ENCODE measurements around the gene UXS1. TPM values are rescaled to one million over a fixed set of nuclear protein-coding genes. Genes with fewer than 3 reads are reported as not detected.
"Not testable (repeated sequence)": the region's sequence is repeated elsewhere in the genome, so short reads cannot be mapped to it uniquely, and the experiment has no call there.

The UXS1 gene
- total RNA-seq: 22.8 and 31.5 TPM in 2 replicates

GRCh38 chr2:106193977-106194778 lies at the start of gene UXS1:
Gene UXS1 (minus strand): TSS chr2:106194301. CDS start chr2:106194241, 60 bp downstream.
- peak within 1 kb of the TSS; percentile 94 for H3K4me3 ChIP-seq (ENCODE audit: insufficient read depth, low read length)
- peak within 1 kb of the TSS; percentile 83 for H3K4me2 ChIP-seq (ENCODE audit: insufficient read depth, low read length)
- peaks cover 22% of the 10 kb centered on the region for H3K4me1 ChIP-seq (ENCODE audit: insufficient read depth, low read length)
- H3K9me3 ChIP-seq (ENCODE audit: low read depth, low read length): no peaks in the 10 kb centered on the region
- H3K27me3 ChIP-seq (ENCODE audit: insufficient read depth, low read length): no peaks in the 10 kb centered on the region
- TF ChIP-seq CTCF (IDR thresholded peaks at IDR 0.05; ENCODE audit: extremely low read depth, low read depth, low read length): no peak
- peaks cover 10% of the 10 kb centered on the region for H4K20me1 ChIP-seq (ENCODE audit: insufficient read depth, low read length)
- H3K36me3 ChIP-seq (ENCODE audit: insufficient read depth, low read length): no peaks in the 10 kb centered on the region
- peak within 1 kb of the TSS; percentile 92 for H2AFZ ChIP-seq (ENCODE audit: low read length)
- H3K79me2 ChIP-seq (ENCODE audit: insufficient read depth, low read length): peaks cover 34% of the 10 kb centered on the region
- peak; percentile 99 for DNase-seq (ENCODE audit: insufficient read length, low spot score, missing footprints)
- peak within 1 kb of the TSS; percentile 61 for H3K27ac ChIP-seq (ENCODE audit: low read depth, low read length)

GRCh38 chr2:106239491-106239890 lies 45.4 kb upstream of the UXS1 start:
- H3K4me2 ChIP-seq (ENCODE audit: insufficient read depth, low read length); H3K4me1 ChIP-seq (ENCODE audit: insufficient read depth, low read length); H4K20me1 ChIP-seq (ENCODE audit: insufficient read depth, low read length); H2AFZ ChIP-seq (ENCODE audit: low read length); H3K79me2 ChIP-seq (ENCODE audit: insufficient read depth, low read length); H3K27me3 ChIP-seq (ENCODE audit: insufficient read depth, low read length); H3K27ac ChIP-seq (ENCODE audit: low read depth, low read length); H3K9me3 ChIP-seq (ENCODE audit: low read depth, low read length); H3K4me3 ChIP-seq (ENCODE audit: insufficient read depth, low read length); DNase-seq (ENCODE audit: insufficient read length, low spot score, missing footprints); H3K36me3 ChIP-seq (ENCODE audit: insufficient read depth, low read length): not testable (repeated sequence)

GRCh38 chr2:106235392-106235791 lies 41.3 kb upstream of the UXS1 start:
- not testable (repeated sequence) for H3K4me1 ChIP-seq (ENCODE audit: insufficient read depth, low read length); H2AFZ ChIP-seq (ENCODE audit: low read length); H3K4me2 ChIP-seq (ENCODE audit: insufficient read depth, low read length); H3K4me3 ChIP-seq (ENCODE audit: insufficient read depth, low read length); H3K79me2 ChIP-seq (ENCODE audit: insufficient read depth, low read length); H4K20me1 ChIP-seq (ENCODE audit: insufficient read depth, low read length); H3K27me3 ChIP-seq (ENCODE audit: insufficient read depth, low read length); H3K9me3 ChIP-seq (ENCODE audit: low read depth, low read length); DNase-seq (ENCODE audit: insufficient read length, low spot score, missing footprints); H3K27ac ChIP-seq (ENCODE audit: low read depth, low read length); H3K36me3 ChIP-seq (ENCODE audit: insufficient read depth, low read length)

- H3K9me3 ChIP-seq (ENCODE audit: low read depth, low read length): no peaks in the 10 kb centered on the region
- H3K27me3 ChIP-seq (ENCODE audit: insufficient read depth, low read length): no peaks in the 10 kb centered on the region
- H3K4me2 ChIP-seq (ENCODE audit: insufficient read depth, low read length): no peak overlapping the region
- no peaks in the 10 kb centered on the region for H3K36me3 ChIP-seq (ENCODE audit: insufficient read depth, low read length)
- no peak overlapping the region for H3K4me3 ChIP-seq (ENCODE audit: insufficient read depth, low read length)
- TF ChIP-seq CTCF (IDR thresholded peaks at IDR 0.05; ENCODE audit: extremely low read depth, low read depth, low read length): no peak
- no peak overlapping the region for H3K27ac ChIP-seq (ENCODE audit: low read depth, low read length)
- no peak overlapping the region for H2AFZ ChIP-seq (ENCODE audit: low read length)
- no peaks in the 10 kb centered on the region for H3K79me2 ChIP-seq (ENCODE audit: insufficient read depth, low read length)
- no peaks in the 10 kb centered on the region for H4K20me1 ChIP-seq (ENCODE audit: insufficient read depth, low read length)
- no peak for DNase-seq (ENCODE audit: insufficient read length, low spot score, missing footprints)
- H3K4me1 ChIP-seq (ENCODE audit: insufficient read depth, low read length): no peaks in the 10 kb centered on the region
Measured at GRCh38 chr2:106233350-106233706, 39.2 kb upstream of the UXS1 start.

- no peak for DNase-seq (ENCODE audit: insufficient read length, low spot score, missing footprints)
- Histone ChIP-seq H4K20me1 (ENCODE audit: insufficient read depth, low read length) (no peaks in the 10 kb centered on the region), H3K79me2 (ENCODE audit: insufficient read depth, low read length) (no peaks in the 10 kb centered on the region), H3K27me3 (ENCODE audit: insufficient read depth, low read length) (no peaks in the 10 kb centered on the region), H3K4me2 (ENCODE audit: insufficient read depth, low read length) (no peak overlapping the region), H2AFZ (ENCODE audit: low read length) (no peak overlapping the region), H3K4me1 (ENCODE audit: insufficient read depth, low read length) (no peaks in the 10 kb centered on the region), H3K36me3 (ENCODE audit: insufficient read depth, low read length) (no peaks in the 10 kb centered on the region), H3K9me3 (ENCODE audit: low read depth, low read length) (no peaks in the 10 kb centered on the region), H3K4me3 (ENCODE audit: insufficient read depth, low read length) (no peak overlapping the region), H3K27ac (ENCODE audit: low read depth, low read length) (no peak overlapping the region)
- TF ChIP-seq CTCF (IDR thresholded peaks at IDR 0.05; ENCODE audit: extremely low read depth, low read depth, low read length): no peak
Measured at GRCh38 chr2:106232638-106233349, 38.7 kb upstream of the UXS1 start.
